HCT116 (cell line): ENCODE measurements around the gene ABI1. TPM values are rescaled to one million over a fixed set of nuclear protein-coding genes. Genes with fewer than 3 reads are reported as not detected.

ENCODE experiments used
- ATAC-seq: fragments of 200-7000 bp; cut with Tn5 transposase; 2 replicates; pipeline ENCODE4 v1.9.1; 2020; ENCODE audit warnings: mild to moderate bottlenecking, moderate library complexity
- BruUV-seq: library from RNA; stranded (reverse); fragments of 400-500 nt; replicated peaks from 2 replicates; lab custom pipeline; 2021; lab: Mats Ljungman, UMichigan
- CTCF ChIA-PET: fragments of 300-600 bp; sonication (Branson Sonifier 250); formaldehyde crosslinking; loops from one replicate; lab custom pipeline; 2021; ENCODE audit warnings: antibody characterized with exemption; lab: Charles Lee
- POLR2A ChIA-PET: fragments of 300-600, 350-600 bp; sonication (Branson Sonifier 250); formaldehyde crosslinking; loops from one replicate; lab custom pipeline; 2021; ENCODE audit warnings: antibody characterized with exemption; lab: Charles Lee
- RAD21 ChIA-PET, 2 experiments: fragments of 300-600 bp; sonication (Branson Sonifier 250); formaldehyde crosslinking; loops; one replicate each; lab custom pipeline; 2023; ENCODE audit warnings: low total read pairs in 2 of 2; ENCODE audit not compliant: uncharacterized antibody in 2 of 2, unreplicated experiment in 2 of 2, low non-redundant PET in 1 of 2; lab: Charles Lee
- DNase-seq: peaks from one replicate; pipeline ENCODE4 v3.0.0-alpha.2; 2010; ENCODE audit warnings: low read depth, low spot score
- H2AFZ ChIP-seq: fragments of 200-600 bp; shearing (Covaris generic), sonication (generic); 2 replicates; pipeline ENCODE4 v1.6.1; 2017; ENCODE audit warnings: low read depth, mixed run types, mixed read lengths, antibody characterized with exemption, low read length; ENCODE audit not compliant: poor library complexity, severe bottlenecking
- H3K27ac ChIP-seq: 2 replicates; pipeline ENCODE4 v1.5.1; 2012; ENCODE audit warnings: low read depth, low read length
- H3K27me3 ChIP-seq: fragments of 200-600 bp; sonication (generic); 2 replicates; pipeline ENCODE4 v1.6.1; 2016; ENCODE audit warnings: mixed run types, low read length, mixed read lengths; ENCODE audit not compliant: insufficient read depth
- H3K36me3 ChIP-seq, 2 experiments: fragments of 200-500 bp in 1 of 2; fragments of 200-600 bp in 1 of 2; sonication (Bioruptor generic) in 1 of 2; sonication (generic) in 1 of 2; 2 replicates each; pipeline versions ENCODE4 v1.5.1 to v1.6.1; 2014 to 2016; ENCODE audit warnings: low read length in 2 of 2, inconsistent platforms in 1 of 2, mixed read lengths in 1 of 2, mixed run types in 1 of 2; ENCODE audit not compliant: insufficient read depth in 2 of 2, control insufficient read depth in 1 of 2
- H3K4me1 ChIP-seq, 2 experiments: fragments of 200-600 bp in 1 of 2; sonication (generic) in 1 of 2; 2 replicates each; pipeline versions ENCODE4 v1.5.1 to v1.6.1; 2012 to 2017; ENCODE audit warnings: low read length in 2 of 2, inconsistent platforms in 1 of 2, mild to moderate bottlenecking in 1 of 2, mixed read lengths in 1 of 2, mixed run types in 1 of 2, moderate library complexity in 1 of 2; ENCODE audit not compliant: insufficient read depth in 2 of 2, control insufficient read depth in 1 of 2
- H3K4me2 ChIP-seq: fragments of 200-600 bp; sonication (generic); 2 replicates; pipeline ENCODE4 v1.6.1; 2017; ENCODE audit warnings: mixed run types, low read length, mixed read lengths
- H3K4me3 ChIP-seq, 2 experiments: fragments of 200-600 bp in 1 of 2; sonication (generic) in 1 of 2; replicated peaks in 1 of 2; 2 replicates each; pipeline ENCODE4 v1.5.1; 2011 to 2016; ENCODE audit warnings: low read length in 2 of 2, control low read depth in 1 of 2, low read depth in 1 of 2, mild to moderate bottlenecking in 1 of 2, mixed read lengths in 1 of 2, mixed run types in 1 of 2
- H3K79me2 ChIP-seq: fragments of 200-600 bp; sonication (generic); 2 replicates; pipeline ENCODE4 v1.6.1; 2017; ENCODE audit warnings: mild to moderate bottlenecking, mixed run types, low read length, moderate library complexity, mixed read lengths; ENCODE audit not compliant: insufficient read depth
- H3K9ac ChIP-seq: fragments of 200-600 bp; sonication (generic); 2 replicates; pipeline ENCODE4 v1.6.1; 2016; ENCODE audit warnings: low read length, mixed read lengths
- H3K9me2 ChIP-seq: fragments of 200-600 bp; sonication (generic), shearing (Covaris generic); 2 replicates; pipeline ENCODE4 v1.6.1; 2017; ENCODE audit warnings: mixed run types, mild to moderate bottlenecking, moderate library complexity; ENCODE audit not compliant: insufficient read depth
- H3K9me3 ChIP-seq, 2 experiments: fragments of 200-500 bp in 1 of 2; fragments of 200-600 bp in 1 of 2; sonication (Bioruptor generic) in 1 of 2; sonication (generic) in 1 of 2; 2 replicates each; pipeline ENCODE4 v1.6.1; 2014 to 2017; ENCODE audit warnings: low read length in 2 of 2, mixed read lengths in 2 of 2, inconsistent platforms in 1 of 2, low read depth in 1 of 2, mild to moderate bottlenecking in 1 of 2, mixed run types in 1 of 2, moderate library complexity in 1 of 2; ENCODE audit not compliant: control insufficient read depth in 1 of 2, insufficient read depth in 1 of 2
- H4K20me1 ChIP-seq: fragments of 200-600 bp; sonication (generic), shearing (Covaris generic); 2 replicates; pipeline ENCODE4 v1.6.1; 2017; ENCODE audit warnings: mixed run types, mild to moderate bottlenecking, moderate library complexity; ENCODE audit not compliant: insufficient read depth
- FOSL1 ChIP-seq: IDR thresholded peaks from 2 replicates; pipeline ENCODE4 v1.6.1; 2012; ENCODE audit warnings: low read depth
- JUND ChIP-seq: IDR thresholded peaks from 2 replicates; pipeline ENCODE4 v1.6.1; 2012
- POLR2AphosphoS5 ChIP-seq: IDR thresholded peaks from 2 replicates; pipeline ENCODE4 v1.6.1; 2011; ENCODE audit warnings: mild to moderate bottlenecking, low read depth, low read length, moderate library complexity
- REST ChIP-seq: IDR thresholded peaks from 2 replicates; pipeline ENCODE4 v1.6.1; 2012; ENCODE audit warnings: low read depth
- TCF7L2 ChIP-seq: IDR thresholded peaks from 2 replicates; pipeline ENCODE4 v1.7.0; 2011; ENCODE audit warnings: borderline replicate concordance, inconsistent platforms; ENCODE audit not compliant: insufficient read depth, insufficient read length; ENCODE audit errors: extremely low read depth
- ZBTB33 ChIP-seq: IDR thresholded peaks from 2 replicates; pipeline ENCODE4 v1.6.1; 2011; ENCODE audit warnings: mild to moderate bottlenecking, low read length, moderate library complexity; ENCODE audit not compliant: insufficient replicate concordance; ENCODE audit errors: extremely low read depth
- intact Hi-C: fragments of 100-400 bp; cut with micrococcal nuclease; formaldehyde crosslinking; loops from 2 replicates; pipeline ENCODE4 v1.10.0; 2022
- total RNA-seq: library from RNA; stranded (reverse); gene quantifications from one replicate; pipeline ENCODE4 v1.2.1, GENCODE V29; 2021; ENCODE audit not compliant: unreplicated experiment

Gene ABI1
- total RNA-seq, 1 experiment from 2014 or later = 34.8 TPM

DNA sequence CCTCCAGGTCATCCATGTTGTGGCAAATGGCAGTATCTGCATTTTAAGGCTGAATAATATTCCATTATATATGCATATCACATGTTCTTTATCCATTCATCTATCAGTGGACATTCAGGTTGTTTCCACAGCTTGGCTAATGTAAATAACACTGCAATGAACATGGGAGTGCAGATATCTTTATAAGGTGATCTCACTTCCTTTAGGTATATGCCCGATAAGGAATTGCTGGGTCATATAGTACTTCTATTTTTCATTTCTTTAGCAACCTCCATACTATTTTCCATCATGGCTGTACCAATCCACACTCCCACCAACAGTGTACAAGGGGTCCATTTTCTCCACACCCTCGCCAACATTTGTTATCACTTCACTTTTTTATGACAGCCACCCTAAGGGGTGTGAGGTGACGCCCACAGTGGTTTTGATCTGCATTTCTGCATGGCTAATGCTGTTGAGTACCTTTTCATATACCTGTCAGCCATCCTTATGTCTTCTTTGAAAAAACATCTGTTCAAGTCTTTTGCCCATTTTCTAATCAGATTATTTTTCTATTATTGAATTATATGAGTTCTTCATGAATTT lies 18.9 kb downstream of the ABI1 start:
- CTCF ChIA-PET = no interaction called here
- no peak overlapping the region for H3K27ac ChIP-seq
- H4K20me1 ChIP-seq = no peaks in the 10 kb centered on the region
- BruUV-seq = no TSS peak
- no peak overlapping the region for H3K4me2 ChIP-seq
- intact Hi-C loops = no loop called here
- TF ChIP-seq JUND = no peak
- TF ChIP-seq POLR2AphosphoS5 = no peak
- TF ChIP-seq ZBTB33 = no peak
- TF ChIP-seq FOSL1 = no peak
- TF ChIP-seq TCF7L2 = no peak
- TF ChIP-seq REST = no peak
- DNase-seq = no peak
- POLR2A ChIA-PET = no interaction called here
- H3K27me3 ChIP-seq = no peaks in the 10 kb centered on the region
- no peak for ATAC-seq
- H3K9ac ChIP-seq = no peak overlapping the region
- no peaks in the 10 kb centered on the region for H3K9me2 ChIP-seq
- no peak overlapping the region for H3K4me3 ChIP-seq
- H3K9me3 ChIP-seq = no peaks in the 10 kb centered on the region
- H3K79me2 ChIP-seq = peaks cover 39% of the 10 kb centered on the region
- no peaks in the 10 kb centered on the region for H3K36me3 ChIP-seq
- RAD21 ChIA-PET = interaction anchor here in 1 of 2 experiments (0.7 kb wide), 1 partner anchor 41 kb away, joined by 3 read pairs; no protein-coding TSS in a partner anchor
- no peak overlapping the region for H2AFZ ChIP-seq
- H3K4me1 ChIP-seq = no peaks in the 10 kb centered on the region
